ENCODE results near the gene SRRM4.

The SRRM4 gene

DNA sequence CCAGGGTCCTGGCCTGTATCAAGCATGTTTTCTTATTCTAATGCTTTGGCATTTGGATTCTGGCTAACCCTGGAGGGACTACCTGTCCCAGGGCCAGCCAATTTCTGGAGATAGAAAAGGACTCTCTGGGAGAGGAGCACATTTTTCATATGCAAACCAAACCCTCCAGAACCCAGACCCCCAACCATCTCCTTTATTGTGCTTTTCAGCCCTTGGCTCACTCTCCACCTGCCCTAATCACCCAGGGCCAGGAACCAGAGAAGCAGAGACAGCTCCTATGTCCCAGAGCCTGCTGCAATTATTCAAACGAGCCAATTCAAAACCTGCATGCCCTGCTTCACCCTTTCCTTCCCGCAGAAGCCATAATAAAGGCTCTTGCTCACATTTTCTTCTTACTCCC, 221.2 kb downstream of the SRRM4 start:
- no peak for DNase-seq

DNA sequence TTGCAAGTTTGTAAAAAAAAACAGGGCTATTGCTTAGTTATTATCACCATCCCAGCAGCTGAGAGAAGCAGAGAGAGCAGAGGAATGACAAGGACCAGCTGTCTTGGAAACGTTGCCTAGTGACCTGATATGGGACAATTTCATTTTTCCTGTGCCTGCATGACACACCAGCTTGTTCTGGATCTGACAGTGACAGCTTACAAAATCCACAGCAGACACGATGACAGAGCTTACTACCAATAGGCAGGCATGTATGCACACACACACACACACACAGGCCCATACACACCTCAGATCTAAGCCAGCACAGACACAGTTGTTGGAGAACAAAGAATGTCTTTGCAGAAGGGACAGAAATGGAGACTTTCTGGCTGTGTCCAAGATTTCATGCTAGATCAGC, 222.8 kb downstream of the SRRM4 start:
- no peak for DNase-seq

DNA sequence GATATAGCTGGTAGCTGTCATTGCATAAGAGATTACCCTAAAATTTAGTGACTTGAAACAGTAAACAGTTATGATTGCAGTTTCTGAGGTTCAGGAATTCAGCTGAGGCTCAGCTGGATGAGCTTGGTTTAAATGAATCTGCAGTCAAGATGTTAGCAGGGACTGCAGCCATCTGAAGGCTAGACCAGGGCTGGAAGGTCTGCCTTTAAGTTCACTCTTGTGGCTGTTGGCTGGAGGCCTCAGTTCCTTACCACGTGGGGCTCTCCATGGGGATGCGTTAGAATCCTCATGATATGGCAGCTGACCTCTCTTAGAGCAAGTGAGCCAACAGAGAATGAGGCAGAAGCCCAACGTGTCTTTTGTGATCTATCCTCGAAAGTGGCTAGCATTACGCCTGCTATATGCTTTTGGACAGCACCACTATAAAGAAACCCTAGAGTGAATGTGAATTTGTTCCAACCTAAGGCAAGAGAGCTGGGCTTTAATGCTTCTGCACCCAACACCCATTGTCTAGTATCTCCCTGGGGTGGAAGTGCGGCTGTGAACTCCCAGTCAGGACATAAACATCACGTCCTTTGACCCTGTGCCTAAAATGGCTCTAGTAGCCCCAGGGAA, 223.4 kb downstream of the SRRM4 start:
- DNase-seq: no peak

DNA sequence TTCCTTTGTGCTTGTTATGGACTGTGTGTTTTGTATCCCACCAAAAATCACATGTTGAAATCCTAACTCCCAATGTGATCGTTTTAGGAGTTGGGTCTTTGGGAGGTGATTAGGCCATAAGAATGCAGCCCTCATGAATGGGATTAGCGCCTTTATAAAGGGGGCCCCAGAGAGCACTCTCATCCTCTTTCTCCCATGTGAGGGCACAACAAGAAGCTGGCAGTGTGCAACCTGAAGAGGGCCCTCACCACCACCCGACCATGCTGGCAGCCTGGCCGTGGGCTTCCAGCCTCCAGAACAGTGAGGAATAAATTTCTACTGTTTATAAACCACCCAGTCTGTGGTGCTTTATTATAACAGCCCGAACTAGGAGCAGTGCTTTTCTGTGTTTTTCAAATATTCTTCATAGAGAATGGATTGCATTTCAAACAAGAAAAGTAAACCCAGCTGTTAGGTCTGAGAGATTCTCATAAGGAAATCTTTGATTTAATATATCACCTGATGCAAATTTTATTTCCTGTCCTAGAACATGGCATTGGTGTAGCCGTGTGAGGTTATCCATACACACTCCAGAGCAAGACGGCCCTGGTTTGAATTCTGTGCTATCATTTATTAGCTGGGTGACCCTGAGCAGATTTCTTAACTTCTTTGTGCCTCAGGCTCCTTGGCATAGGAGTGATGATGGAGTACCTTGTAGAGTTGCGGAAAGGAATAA, 225.2 kb downstream of the SRRM4 start:
- no peak for DNase-seq

DNA sequence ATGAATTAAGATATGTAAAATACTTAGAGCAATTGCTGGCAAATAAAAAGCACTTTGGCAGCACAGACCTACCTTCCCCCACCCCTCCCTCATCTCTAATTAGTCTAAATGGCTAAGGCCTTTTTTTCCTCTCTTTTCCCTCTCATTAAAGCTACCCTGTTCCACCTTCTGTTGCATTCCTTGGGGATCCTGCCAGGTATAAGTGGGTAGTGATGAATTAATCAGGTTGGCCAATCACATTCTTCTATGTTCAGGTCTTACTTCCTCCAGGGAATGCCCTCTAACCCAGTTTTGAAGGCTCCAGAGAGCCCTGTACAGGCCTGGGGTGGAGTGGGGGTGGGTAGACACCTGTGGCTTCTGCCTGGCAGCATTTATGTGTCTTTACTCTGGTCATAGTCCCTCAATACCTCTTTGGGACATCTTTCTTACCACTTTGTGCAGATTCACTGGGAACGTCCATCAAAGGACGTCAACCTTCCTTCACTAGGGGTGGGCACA, 225.8 kb downstream of the SRRM4 start:
- no peak for DNase-seq

DNA sequence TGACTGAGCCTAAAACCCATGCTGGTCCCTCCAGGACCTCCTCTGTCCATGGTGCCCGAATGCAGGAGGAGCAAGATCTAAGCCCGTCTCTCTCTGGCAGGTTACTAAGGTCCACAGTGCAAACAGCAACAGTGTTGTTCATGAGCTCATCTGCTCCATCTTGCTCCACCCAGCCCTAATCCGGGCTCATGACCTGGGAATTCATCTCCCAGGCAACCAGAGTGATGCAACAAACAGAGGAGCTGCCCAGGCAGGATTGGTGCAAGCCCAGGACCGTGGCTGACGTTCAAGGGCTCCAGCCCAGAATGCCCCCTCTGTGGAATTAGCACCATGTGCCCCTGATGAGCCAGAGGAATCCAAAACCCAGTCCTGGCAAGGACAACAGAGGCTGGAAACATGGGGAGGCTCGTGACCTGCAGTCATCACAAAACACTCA, 227.3 kb downstream of the SRRM4 start:
- peak in 10 of 14 donors; percentile 13 to 85 (median 61) for DNase-seq

DNA sequence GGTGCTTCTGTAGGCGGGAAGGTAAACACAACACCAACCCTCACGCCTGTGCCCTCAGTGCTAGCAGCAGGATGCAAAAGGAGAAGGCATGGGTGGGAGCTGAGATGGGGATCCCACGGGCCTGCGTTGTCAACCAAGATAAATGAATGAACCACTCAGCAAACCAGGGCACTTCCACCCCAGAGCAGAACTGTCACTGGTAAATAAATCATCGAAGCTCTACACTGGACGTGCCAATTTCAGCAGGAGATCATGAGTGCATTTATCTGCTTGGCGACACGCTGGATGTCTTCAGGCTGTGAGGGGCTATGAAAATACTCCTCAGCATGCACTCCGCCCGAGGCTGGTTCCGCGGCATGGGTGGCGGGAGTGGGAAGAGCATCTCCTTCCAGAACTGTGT, 230.5 kb downstream of the SRRM4 start:
- DNase-seq: no peak

Data from C1 segment of cervical spinal cord (tissue), 14 donors.